ENCODE data around the gene SERPINA12. TPM values are rescaled to one million over a fixed set of nuclear protein-coding genes. Genes with fewer than 3 reads are reported as not detected.

The SERPINA12 gene
- total and polyA plus RNA-seq, 9 donors = not detected

DNA sequence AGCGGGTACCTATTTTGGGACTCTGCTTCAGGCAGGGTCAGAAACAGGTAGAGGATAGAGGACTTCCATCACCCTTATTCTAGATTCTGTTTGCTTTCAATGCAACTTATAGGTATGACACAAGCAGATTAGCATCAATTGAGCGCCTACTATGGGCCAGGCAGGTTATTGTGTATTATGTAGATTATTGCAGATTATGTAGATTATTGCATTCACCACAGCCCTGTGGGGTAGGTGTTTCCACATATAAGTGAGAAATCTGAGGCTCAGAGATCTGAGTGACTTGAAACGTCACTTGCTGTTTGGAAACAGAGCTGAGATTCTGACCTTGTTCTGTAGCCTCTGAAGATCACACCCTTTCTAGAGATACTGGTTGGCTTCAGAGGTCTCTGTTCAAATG, 26.2 kb upstream of the SERPINA12 start:
- H3K4me3 ChIP-seq = no peak overlapping the region
- DNase-seq = no peak
- H3K36me3 ChIP-seq = no peaks in the 10 kb centered on the region
- TF ChIP-seq, protein P1, sequence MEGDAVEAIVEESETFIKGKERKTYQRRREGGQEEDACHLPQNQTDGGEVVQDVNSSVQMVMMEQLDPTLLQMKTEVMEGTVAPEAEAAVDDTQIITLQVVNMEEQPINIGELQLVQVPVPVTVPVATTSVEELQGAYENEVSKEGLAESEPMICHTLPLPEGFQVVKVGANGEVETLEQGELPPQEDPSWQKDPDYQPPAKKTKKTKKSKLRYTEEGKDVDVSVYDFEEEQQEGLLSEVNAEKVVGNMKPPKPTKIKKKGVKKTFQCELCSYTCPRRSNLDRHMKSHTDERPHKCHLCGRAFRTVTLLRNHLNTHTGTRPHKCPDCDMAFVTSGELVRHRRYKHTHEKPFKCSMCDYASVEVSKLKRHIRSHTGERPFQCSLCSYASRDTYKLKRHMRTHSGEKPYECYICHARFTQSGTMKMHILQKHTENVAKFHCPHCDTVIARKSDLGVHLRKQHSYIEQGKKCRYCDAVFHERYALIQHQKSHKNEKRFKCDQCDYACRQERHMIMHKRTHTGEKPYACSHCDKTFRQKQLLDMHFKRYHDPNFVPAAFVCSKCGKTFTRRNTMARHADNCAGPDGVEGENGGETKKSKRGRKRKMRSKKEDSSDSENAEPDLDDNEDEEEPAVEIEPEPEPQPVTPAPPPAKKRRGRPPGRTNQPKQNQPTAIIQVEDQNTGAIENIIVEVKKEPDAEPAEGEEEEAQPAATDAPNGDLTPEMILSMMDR (IDR thresholded peaks at IDR 0.05) = no peak
- no peak for TF ChIP-seq POLR2A (IDR thresholded peaks at IDR 0.05)
- TF ChIP-seq EP300 (IDR thresholded peaks at IDR 0.05) = no peak
- 73 to 79% (median 75%) methylated on average over 3 of the region's 3 CpGs for WGBS, 3 donors
- peaks cover 2% of the 10 kb centered on the region for H3K4me1 ChIP-seq (ENCODE audit: insufficient read depth)
- no peaks in the 10 kb centered on the region for H3K27me3 ChIP-seq
- no peaks in the 10 kb centered on the region for H3K9me3 ChIP-seq
- H3K27ac ChIP-seq = no peak overlapping the region
- intact Hi-C loops (cut with DNase I) = no loop called here

DNA sequence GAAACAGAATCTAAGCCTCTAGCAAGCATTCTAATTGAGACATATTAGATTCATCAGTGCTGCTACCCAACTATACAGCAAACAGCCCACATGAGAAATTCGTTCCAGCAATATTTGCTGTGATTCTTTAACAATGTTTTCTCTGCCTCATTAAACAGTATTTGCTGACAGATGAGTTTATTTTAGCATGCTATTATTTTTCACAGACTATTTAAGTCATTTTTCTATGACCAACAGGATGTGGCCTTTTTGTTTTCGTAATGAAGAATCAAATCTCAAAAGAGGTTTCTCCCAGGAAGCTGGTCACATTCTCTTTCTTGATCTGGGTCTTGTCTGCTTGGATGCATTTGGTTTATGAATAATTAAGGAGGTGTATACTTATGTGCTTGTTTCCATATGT, 23.2 kb upstream of the SERPINA12 start:
- no peaks in the 10 kb centered on the region for H3K9me3 ChIP-seq
- H3K4me1 ChIP-seq (ENCODE audit: insufficient read depth) = no peaks in the 10 kb centered on the region
- intact Hi-C loops (cut with DNase I) = no loop called here
- no peak for TF ChIP-seq POLR2A (IDR thresholded peaks at IDR 0.05)
- no peak for TF ChIP-seq EP300 (IDR thresholded peaks at IDR 0.05)
- TF ChIP-seq, protein P1 (IDR thresholded peaks at IDR 0.05) = no peak
- H3K27ac ChIP-seq = no peak overlapping the region
- H3K27me3 ChIP-seq = no peaks in the 10 kb centered on the region
- no peak for DNase-seq
- WGBS, 3 donors = 10 to 21% (median 18%) methylated on average over 2 of the region's 2 CpGs
- no peaks in the 10 kb centered on the region for H3K36me3 ChIP-seq
- H3K4me3 ChIP-seq = no peak overlapping the region

DNA sequence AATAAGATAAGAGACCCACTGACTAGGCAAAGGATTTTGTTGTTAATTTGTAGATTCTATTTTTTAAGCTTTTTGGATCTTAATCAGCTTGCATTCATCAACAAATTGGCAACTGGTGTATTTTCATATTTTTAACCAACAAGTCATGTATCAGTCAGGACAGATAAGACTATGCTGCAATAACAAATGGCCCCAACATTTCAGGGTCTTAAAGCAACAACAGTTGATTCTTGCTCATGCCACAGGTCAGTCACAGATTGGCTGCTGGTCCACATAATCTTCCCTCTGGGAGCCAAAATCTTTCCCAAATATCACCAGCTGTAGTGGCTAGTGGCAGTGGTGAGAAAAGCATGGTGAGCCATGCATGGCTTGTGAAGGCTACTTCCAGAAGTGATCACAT, 21.9 kb upstream of the SERPINA12 start:
- TF ChIP-seq POLR2A (IDR thresholded peaks at IDR 0.05) (no peak), EP300 (IDR thresholded peaks at IDR 0.05) (no peak)
- TF ChIP-seq, protein P1 (IDR thresholded peaks at IDR 0.05) = no peak
- no peaks in the 10 kb centered on the region for H3K9me3 ChIP-seq
- H3K36me3 ChIP-seq = no peaks in the 10 kb centered on the region
- intact Hi-C loops (cut with DNase I) = no loop called here
- H3K27me3 ChIP-seq = no peaks in the 10 kb centered on the region
- H3K4me3 ChIP-seq = no peak overlapping the region
- H3K4me1 ChIP-seq (ENCODE audit: insufficient read depth) = no peaks in the 10 kb centered on the region
- DNase-seq = no peak
- H3K27ac ChIP-seq = no peak overlapping the region

DNA sequence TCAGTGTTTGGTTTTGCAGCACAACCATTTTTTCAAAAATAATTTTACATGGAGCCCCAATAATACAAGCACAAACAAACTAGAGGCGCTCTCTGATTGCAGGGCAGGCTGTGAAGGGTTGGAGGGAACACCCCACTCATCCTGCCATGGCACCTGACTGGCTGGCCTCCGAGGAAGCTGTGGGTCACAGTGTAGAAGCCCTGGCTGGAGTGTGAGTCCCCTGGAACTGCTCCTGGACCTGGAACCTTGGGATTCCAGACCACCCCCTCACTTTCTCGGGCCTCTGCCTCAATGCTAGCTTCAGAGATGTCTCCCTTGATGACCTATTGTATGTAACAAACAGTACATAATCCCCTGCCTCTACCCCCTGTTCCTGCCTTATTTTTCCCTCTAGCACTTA, 14.8 kb upstream of the SERPINA12 start:
- H3K4me3 ChIP-seq = no peak overlapping the region
- no peak for DNase-seq
- H3K9me3 ChIP-seq = no peaks in the 10 kb centered on the region
- H3K27ac ChIP-seq = no peak overlapping the region
- no peaks in the 10 kb centered on the region for H3K36me3 ChIP-seq
- H3K4me1 ChIP-seq (ENCODE audit: insufficient read depth) = no peaks in the 10 kb centered on the region
- no peaks in the 10 kb centered on the region for H3K27me3 ChIP-seq
- TF ChIP-seq EP300 (IDR thresholded peaks at IDR 0.05) (no peak), POLR2A (IDR thresholded peaks at IDR 0.05) (no peak)
- TF ChIP-seq, protein P1 (IDR thresholded peaks at IDR 0.05) = no peak
- 62 to 68% (median 67%) methylated on average over 3 of the region's 3 CpGs for WGBS, 3 donors
- intact Hi-C loops (cut with DNase I) = loop anchor here in 1 of 4 donors (5.0 kb wide), 1 partner anchor 1008 kb away; no protein-coding TSS in a partner anchor

All from ovary (tissue), 9 donors.